SK-N-SH (cell line): Measurements from ENCODE around the gene GPAT3.

ENCODE experiments used
- EP300 ChIP-seq, 2 experiments: IDR thresholded peaks; 2 replicates each; pipeline versions ENCODE4 v1.4.0 to v1.6.1; 2012; ENCODE audit warnings: borderline replicate concordance in 1 of 2, low read depth in 1 of 2, low read length in 1 of 2
- EZH2phosphoT487 ChIP-seq: fragments of 200-600 bp; sonication (generic); IDR thresholded peaks from 2 replicates; pipeline ENCODE4 v1.6.1; 2017; ENCODE audit warnings: low read depth, mixed run types, mild to moderate bottlenecking, antibody characterized with exemption, moderate library complexity, borderline replicate concordance
- GATA2 ChIP-seq: sonication (generic); formaldehyde crosslinking; IDR thresholded peaks from 2 replicates; pipeline ENCODE4 v1.5.0; 2020; ENCODE audit warnings: mild to moderate bottlenecking, missing genetic modification reagents
- IRF3 ChIP-seq: fragments of 150-350 bp; IDR thresholded peaks from 2 replicates; pipeline ENCODE4 v1.6.1; 2016; ENCODE audit warnings: mild to moderate bottlenecking, low read depth, low read length
- POLR2AphosphoS5 ChIP-seq: IDR thresholded peaks from 2 replicates; pipeline ENCODE4 v1.6.1; 2012; ENCODE audit warnings: low read depth, low read length
- RAD21 ChIP-seq: IDR thresholded peaks from 2 replicates; pipeline ENCODE4 v1.6.1; 2012; ENCODE audit warnings: mild to moderate bottlenecking, low read length
- RFX5 ChIP-seq: IDR thresholded peaks from 2 replicates; pipeline ENCODE4 v1.6.1; 2012; ENCODE audit warnings: mild to moderate bottlenecking, improper control_type of control experiment, low read length
- SIN3A ChIP-seq: IDR thresholded peaks from 2 replicates; pipeline ENCODE4 v1.6.1; 2012; ENCODE audit warnings: low read depth, mild to moderate bottlenecking, low read length, moderate library complexity, borderline replicate concordance
- SMC3 ChIP-seq: IDR thresholded peaks from 2 replicates; pipeline ENCODE4 v1.6.1; 2012; ENCODE audit warnings: low read depth, low read length, improper control_type of control experiment
- TEAD4 ChIP-seq: IDR thresholded peaks from 2 replicates; pipeline ENCODE4 v1.4.0; 2012; ENCODE audit warnings: mild to moderate bottlenecking, borderline replicate concordance; ENCODE audit not compliant: insufficient read depth
- TF ChIP-seq, protein P1 (sequence below): fragments of 200-600 bp; sonication (generic); IDR thresholded peaks from 2 replicates; pipeline ENCODE4 v1.6.1; 2017; ENCODE audit warnings: antibody characterized with exemption, mild to moderate bottlenecking, moderate library complexity
- TF ChIP-seq, protein P2 (sequence below): IDR thresholded peaks from 2 replicates; pipeline ENCODE4 v1.6.1; 2012; ENCODE audit warnings: mild to moderate bottlenecking, low read depth, low read length, moderate library complexity
- TF ChIP-seq, protein P3 (sequence below): IDR thresholded peaks from 2 replicates; pipeline ENCODE4 v1.4.0; 2012; ENCODE audit warnings: low read depth
- TF ChIP-seq, protein P4 (sequence below): IDR thresholded peaks from 2 replicates; pipeline ENCODE4 v1.4.0; 2012; ENCODE audit warnings: low read depth, borderline replicate concordance

- TF ChIP-seq RAD21 (no peak), EZH2phosphoT487 (no peak), SIN3A (no peak), POLR2AphosphoS5 (no peak), GATA2 (no peak), RFX5 (no peak), SMC3 (no peak), EP300 (IDR thresholded peaks at IDR 0.05; ENCODE audit: borderline replicate concordance in 1 of 2, low read depth in 1 of 2, low read length in 1 of 2) (no peak), TEAD4 (no peak), IRF3 (no peak)
- TF ChIP-seq, protein P1, sequence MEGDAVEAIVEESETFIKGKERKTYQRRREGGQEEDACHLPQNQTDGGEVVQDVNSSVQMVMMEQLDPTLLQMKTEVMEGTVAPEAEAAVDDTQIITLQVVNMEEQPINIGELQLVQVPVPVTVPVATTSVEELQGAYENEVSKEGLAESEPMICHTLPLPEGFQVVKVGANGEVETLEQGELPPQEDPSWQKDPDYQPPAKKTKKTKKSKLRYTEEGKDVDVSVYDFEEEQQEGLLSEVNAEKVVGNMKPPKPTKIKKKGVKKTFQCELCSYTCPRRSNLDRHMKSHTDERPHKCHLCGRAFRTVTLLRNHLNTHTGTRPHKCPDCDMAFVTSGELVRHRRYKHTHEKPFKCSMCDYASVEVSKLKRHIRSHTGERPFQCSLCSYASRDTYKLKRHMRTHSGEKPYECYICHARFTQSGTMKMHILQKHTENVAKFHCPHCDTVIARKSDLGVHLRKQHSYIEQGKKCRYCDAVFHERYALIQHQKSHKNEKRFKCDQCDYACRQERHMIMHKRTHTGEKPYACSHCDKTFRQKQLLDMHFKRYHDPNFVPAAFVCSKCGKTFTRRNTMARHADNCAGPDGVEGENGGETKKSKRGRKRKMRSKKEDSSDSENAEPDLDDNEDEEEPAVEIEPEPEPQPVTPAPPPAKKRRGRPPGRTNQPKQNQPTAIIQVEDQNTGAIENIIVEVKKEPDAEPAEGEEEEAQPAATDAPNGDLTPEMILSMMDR = no peak
- TF ChIP-seq, protein P2, sequence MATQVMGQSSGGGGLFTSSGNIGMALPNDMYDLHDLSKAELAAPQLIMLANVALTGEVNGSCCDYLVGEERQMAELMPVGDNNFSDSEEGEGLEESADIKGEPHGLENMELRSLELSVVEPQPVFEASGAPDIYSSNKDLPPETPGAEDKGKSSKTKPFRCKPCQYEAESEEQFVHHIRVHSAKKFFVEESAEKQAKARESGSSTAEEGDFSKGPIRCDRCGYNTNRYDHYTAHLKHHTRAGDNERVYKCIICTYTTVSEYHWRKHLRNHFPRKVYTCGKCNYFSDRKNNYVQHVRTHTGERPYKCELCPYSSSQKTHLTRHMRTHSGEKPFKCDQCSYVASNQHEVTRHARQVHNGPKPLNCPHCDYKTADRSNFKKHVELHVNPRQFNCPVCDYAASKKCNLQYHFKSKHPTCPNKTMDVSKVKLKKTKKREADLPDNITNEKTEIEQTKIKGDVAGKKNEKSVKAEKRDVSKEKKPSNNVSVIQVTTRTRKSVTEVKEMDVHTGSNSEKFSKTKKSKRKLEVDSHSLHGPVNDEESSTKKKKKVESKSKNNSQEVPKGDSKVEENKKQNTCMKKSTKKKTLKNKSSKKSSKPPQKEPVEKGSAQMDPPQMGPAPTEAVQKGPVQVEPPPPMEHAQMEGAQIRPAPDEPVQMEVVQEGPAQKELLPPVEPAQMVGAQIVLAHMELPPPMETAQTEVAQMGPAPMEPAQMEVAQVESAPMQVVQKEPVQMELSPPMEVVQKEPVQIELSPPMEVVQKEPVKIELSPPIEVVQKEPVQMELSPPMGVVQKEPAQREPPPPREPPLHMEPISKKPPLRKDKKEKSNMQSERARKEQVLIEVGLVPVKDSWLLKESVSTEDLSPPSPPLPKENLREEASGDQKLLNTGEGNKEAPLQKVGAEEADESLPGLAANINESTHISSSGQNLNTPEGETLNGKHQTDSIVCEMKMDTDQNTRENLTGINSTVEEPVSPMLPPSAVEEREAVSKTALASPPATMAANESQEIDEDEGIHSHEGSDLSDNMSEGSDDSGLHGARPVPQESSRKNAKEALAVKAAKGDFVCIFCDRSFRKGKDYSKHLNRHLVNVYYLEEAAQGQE = no peak
- TF ChIP-seq, protein P3, sequence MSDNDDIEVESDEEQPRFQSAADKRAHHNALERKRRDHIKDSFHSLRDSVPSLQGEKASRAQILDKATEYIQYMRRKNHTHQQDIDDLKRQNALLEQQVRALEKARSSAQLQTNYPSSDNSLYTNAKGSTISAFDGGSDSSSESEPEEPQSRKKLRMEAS = no peak
- TF ChIP-seq, protein P4, sequence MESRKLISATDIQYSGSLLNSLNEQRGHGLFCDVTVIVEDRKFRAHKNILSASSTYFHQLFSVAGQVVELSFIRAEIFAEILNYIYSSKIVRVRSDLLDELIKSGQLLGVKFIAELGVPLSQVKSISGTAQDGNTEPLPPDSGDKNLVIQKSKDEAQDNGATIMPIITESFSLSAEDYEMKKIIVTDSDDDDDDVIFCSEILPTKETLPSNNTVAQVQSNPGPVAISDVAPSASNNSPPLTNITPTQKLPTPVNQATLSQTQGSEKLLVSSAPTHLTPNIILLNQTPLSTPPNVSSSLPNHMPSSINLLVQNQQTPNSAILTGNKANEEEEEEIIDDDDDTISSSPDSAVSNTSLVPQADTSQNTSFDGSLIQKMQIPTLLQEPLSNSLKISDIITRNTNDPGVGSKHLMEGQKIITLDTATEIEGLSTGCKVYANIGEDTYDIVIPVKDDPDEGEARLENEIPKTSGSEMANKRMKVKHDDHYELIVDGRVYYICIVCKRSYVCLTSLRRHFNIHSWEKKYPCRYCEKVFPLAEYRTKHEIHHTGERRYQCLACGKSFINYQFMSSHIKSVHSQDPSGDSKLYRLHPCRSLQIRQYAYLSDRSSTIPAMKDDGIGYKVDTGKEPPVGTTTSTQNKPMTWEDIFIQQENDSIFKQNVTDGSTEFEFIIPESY = no peak
These were observed 45.7 kb downstream of the GPAT3 start for GRCh38 chr4:83581411-83582288.
